Fibroblast of villous mesenchyme (primary cell): ENCODE measurements around the gene VDAC1. TPM values are rescaled to one million over a fixed set of nuclear protein-coding genes. Genes with fewer than 3 reads are reported as not detected.
A peak's percentile ranks its signal among the peaks of the same experiment; 100 is the strongest.
"Not testable (repeated sequence)": the region's sequence is repeated elsewhere in the genome, so short reads cannot be mapped to it uniquely, and the experiment has no call there.

Experiments
- DNase-seq: peaks from one replicate; pipeline ENCODE4 v3.0.0-alpha.2; 2010; ENCODE audit warnings: low read depth
- H3K4me3 ChIP-seq: 2 replicates; pipeline ENCODE4 v1.5.1; 2011; ENCODE audit warnings: low read depth, mild to moderate bottlenecking, low read length
- total RNA-seq: library from RNA; depleted of rRNA; stranded (reverse); fragments of >200 nt; gene quantifications from 2 replicates; pipeline ENCODE4 v1.2.3, GENCODE V29; 2012
- TF ChIP-seq, protein P1 (sequence below): IDR thresholded peaks from 2 replicates; pipeline ENCODE4 v1.5.1; 2012; ENCODE audit warnings: low read depth, mild to moderate bottlenecking, low read length; ENCODE audit not compliant: insufficient read depth

The VDAC1 gene
- total RNA-seq, 1 donor = 350 TPM

GRCh38 chr5:133977161-133977787 is 27.5 kb downstream of the VDAC1 start:
- TF ChIP-seq, protein P1, sequence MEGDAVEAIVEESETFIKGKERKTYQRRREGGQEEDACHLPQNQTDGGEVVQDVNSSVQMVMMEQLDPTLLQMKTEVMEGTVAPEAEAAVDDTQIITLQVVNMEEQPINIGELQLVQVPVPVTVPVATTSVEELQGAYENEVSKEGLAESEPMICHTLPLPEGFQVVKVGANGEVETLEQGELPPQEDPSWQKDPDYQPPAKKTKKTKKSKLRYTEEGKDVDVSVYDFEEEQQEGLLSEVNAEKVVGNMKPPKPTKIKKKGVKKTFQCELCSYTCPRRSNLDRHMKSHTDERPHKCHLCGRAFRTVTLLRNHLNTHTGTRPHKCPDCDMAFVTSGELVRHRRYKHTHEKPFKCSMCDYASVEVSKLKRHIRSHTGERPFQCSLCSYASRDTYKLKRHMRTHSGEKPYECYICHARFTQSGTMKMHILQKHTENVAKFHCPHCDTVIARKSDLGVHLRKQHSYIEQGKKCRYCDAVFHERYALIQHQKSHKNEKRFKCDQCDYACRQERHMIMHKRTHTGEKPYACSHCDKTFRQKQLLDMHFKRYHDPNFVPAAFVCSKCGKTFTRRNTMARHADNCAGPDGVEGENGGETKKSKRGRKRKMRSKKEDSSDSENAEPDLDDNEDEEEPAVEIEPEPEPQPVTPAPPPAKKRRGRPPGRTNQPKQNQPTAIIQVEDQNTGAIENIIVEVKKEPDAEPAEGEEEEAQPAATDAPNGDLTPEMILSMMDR = no peak
- no peak overlapping the region for H3K4me3 ChIP-seq
- no peak for DNase-seq

DNA sequence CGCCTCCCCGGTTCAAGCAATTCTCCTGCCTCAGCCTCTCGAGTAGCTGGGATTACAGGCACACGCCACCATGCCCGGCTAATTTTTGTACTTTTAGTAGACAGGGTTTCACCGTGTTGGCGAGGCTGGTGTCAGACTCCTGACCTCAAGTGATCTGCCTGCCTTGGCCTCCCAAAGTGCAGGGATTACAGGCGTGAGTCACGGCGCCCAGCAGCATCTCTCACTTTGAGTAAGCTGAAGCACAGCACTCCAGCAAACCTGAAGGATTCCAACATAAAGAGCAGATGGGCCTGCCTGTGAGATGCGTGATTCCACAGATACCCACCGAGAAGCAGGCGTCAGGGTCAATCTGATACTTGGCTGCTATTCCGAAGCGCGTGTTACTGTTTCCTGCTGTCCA is 29.2 kb downstream of the VDAC1 start:
- H3K4me3 ChIP-seq, DNase-seq: not testable (repeated sequence)

- TF ChIP-seq, protein P1 = no peak
- H3K4me3 ChIP-seq = no peak overlapping the region
- no peak for DNase-seq
Measured at GRCh38 chr5:133974142-133974541, 30.6 kb downstream of the VDAC1 start.

DNA sequence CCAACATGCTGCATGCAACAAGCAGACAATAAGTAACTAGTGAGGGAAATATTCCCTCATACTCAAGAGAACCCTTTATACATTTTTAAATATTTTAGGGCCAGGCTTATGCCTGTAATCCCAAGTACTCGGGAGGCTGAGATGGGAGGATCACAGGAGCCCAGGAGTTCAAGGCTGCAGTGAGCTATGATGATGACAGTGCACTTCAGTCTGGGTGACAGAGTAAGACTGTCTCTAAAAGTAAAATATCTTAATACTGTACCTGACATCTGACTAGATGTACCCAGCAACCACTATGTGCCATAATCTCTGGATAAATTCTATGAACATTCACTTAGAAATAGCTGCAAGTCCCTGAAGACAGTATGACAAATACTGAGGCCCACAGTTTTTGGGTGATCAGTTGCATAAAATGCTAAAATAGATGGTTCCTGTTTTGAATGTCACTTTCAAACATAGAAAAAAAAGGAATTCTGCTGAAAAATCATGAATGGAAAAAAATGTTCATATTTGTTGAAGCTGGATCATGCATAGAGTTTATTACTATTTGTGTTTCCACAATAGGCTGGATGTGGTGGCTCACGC is 34.4 kb downstream of the VDAC1 start:
- DNase-seq = no peak
- no peak overlapping the region for H3K4me3 ChIP-seq
- TF ChIP-seq, protein P1 = no peak

DNA sequence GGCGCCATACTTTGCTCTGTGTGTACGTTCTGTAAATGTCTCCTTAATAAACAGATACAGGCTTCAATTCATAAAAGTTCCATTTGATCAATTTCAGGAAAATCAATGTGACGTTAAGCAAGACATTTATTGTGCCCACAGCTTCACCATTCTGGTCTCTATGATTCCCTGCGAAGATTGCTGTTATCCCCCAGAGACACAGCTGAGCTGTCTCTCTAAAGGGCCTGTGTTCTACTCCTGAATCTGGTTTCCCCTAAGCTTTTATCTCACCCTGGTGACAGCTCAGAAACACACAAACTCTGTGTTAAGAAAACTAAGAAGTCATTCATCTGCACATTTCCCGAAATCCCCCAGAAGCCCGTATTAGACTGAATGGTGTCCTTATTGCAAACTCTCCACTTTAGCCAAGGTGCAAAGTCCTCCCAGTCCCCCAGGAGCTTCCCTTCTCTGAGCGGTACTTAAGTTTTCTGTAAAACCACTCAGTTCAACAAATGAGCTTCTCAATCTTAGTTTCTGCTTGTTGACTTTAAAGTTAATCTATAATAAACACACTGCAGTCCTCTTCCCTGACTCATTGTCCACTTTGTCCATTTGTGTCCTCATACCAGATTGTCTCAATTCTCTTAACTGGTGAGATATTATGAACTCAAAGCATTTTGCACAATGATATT is 35.0 kb downstream of the VDAC1 start:
- H3K4me3 ChIP-seq = no peak overlapping the region
- DNase-seq = peak; percentile 50
- TF ChIP-seq, protein P1 = no peak

- peak within 1 kb of the TSS; percentile 99 for H3K4me3 ChIP-seq
- peak; percentile 99 for DNase-seq
- TF ChIP-seq, protein P1 = peak; percentile 15
Measured at GRCh38 chr5:133968204-133968980, 36.4 kb downstream of the VDAC1 start, which contains the start of gene C5orf15. TSS of gene C5orf15 (minus strand) at chr5:133968625. CDS start at chr5:133968584, 41 bp downstream.
